Upper lobe of left lung (tissue), 4 donors: Measurements from ENCODE around the gene TENM3.

Experiments used
- EP300 ChIP-seq, 4 donors: sonication (generic); formaldehyde crosslinking; IDR thresholded peaks; one replicate each; pipeline ENCODE4 v1.5.1; 2017; ENCODE audit warnings: antibody characterized with exemption in 4 of 4, control low read depth in 2 of 4
- POLR2A ChIP-seq, 4 donors: fragments of 450-650 bp; IDR thresholded peaks; one replicate each; pipeline ENCODE4 v1.5.1; 2016 to 2017; ENCODE audit warnings: antibody characterized with exemption in 4 of 4, mild to moderate bottlenecking in 2 of 4
- POLR2AphosphoS5 ChIP-seq, 2 donors: sonication (generic); formaldehyde crosslinking; IDR thresholded peaks; one replicate each; pipeline ENCODE4 v1.5.1; 2017; ENCODE audit warnings: antibody characterized with exemption in 2 of 2
- TF ChIP-seq, protein P1 (sequence below), 6 experiments: fragments of 450-650 bp in 4 of 6; fragments of 200-600 bp in 2 of 6; sonication (generic) in 2 of 6; IDR thresholded peaks; one replicate each; pipeline ENCODE4 v1.5.1; 2016 to 2019; ENCODE audit warnings: antibody characterized with exemption in 6 of 6

DNA sequence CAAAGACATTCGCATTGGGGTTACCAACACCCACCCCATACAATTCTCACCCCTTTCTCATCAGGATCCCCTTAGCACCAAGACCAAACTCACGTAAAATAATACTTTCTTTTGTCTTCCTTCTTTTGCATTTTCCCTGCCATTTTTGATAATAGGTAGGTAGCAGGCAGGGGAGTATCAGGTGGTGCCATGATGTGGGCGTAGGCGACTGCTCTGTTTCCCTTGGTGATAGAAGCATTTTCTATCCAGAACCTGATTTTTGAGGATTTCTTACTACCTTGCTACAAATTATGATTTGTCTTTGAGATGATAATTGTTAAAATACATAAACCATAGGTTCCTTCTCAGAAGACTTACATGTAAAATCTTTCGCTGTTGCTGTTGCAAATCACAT is 523.7 kb downstream of the TENM3 start:
- TF ChIP-seq POLR2A (IDR thresholded peaks at IDR 0.05): no peak
- TF ChIP-seq, protein P1, sequence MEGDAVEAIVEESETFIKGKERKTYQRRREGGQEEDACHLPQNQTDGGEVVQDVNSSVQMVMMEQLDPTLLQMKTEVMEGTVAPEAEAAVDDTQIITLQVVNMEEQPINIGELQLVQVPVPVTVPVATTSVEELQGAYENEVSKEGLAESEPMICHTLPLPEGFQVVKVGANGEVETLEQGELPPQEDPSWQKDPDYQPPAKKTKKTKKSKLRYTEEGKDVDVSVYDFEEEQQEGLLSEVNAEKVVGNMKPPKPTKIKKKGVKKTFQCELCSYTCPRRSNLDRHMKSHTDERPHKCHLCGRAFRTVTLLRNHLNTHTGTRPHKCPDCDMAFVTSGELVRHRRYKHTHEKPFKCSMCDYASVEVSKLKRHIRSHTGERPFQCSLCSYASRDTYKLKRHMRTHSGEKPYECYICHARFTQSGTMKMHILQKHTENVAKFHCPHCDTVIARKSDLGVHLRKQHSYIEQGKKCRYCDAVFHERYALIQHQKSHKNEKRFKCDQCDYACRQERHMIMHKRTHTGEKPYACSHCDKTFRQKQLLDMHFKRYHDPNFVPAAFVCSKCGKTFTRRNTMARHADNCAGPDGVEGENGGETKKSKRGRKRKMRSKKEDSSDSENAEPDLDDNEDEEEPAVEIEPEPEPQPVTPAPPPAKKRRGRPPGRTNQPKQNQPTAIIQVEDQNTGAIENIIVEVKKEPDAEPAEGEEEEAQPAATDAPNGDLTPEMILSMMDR (IDR thresholded peaks at IDR 0.05): no peak
- no peak for TF ChIP-seq EP300 (IDR thresholded peaks at IDR 0.05)
- TF ChIP-seq POLR2AphosphoS5 (IDR thresholded peaks at IDR 0.05): no peak
